GM23338 (cell line): ENCODE data around the gene ONECUT3. TPM values are rescaled to one million over a fixed set of nuclear protein-coding genes. Genes with fewer than 3 reads are reported as not detected.
A peak's percentile ranks its signal among the peaks of the same experiment; 100 is the strongest.

Source experiments
- ATAC-seq: fragments of 200-7000 bp; cut with Tn5 transposase; 3 replicates; pipeline ENCODE4 v1.9.1; 2020
- DNase-seq: peaks from one replicate; pipeline ENCODE4 v3.0.0-alpha.2; 2015; ENCODE audit warnings: low spot score
- H2AFZ ChIP-seq: fragments of 200-600 bp; sonication (generic); 2 replicates; pipeline ENCODE4 v1.8.0; 2016; ENCODE audit warnings: antibody characterized with exemption, mild to moderate bottlenecking, moderate library complexity
- H3F3A ChIP-seq: fragments of 200-600 bp; sonication (generic); replicated peaks from 2 replicates; pipeline ENCODE4 v1.8.0; 2017; ENCODE audit warnings: antibody characterized with exemption, mixed run types, low read depth
- H3K27ac ChIP-seq: fragments of 200-600 bp; sonication (generic); 2 replicates; pipeline ENCODE4 v1.6.1; 2016; ENCODE audit warnings: low read depth
- H3K27me3 ChIP-seq: fragments of 200-600 bp; sonication (generic); 2 replicates; pipeline ENCODE4 v1.8.0; 2016; ENCODE audit warnings: mild to moderate bottlenecking, mixed run types, moderate library complexity; ENCODE audit not compliant: insufficient read depth
- H3K36me3 ChIP-seq: fragments of 200-600 bp; sonication (generic); 2 replicates; pipeline ENCODE4 v1.8.0; 2016; ENCODE audit warnings: mild to moderate bottlenecking; ENCODE audit not compliant: insufficient read depth
- H3K4me1 ChIP-seq: fragments of 200-600 bp; sonication (generic); 2 replicates; pipeline ENCODE4 v1.8.0; 2016; ENCODE audit warnings: mild to moderate bottlenecking, moderate library complexity; ENCODE audit not compliant: insufficient read depth
- H3K4me2 ChIP-seq: fragments of 200-600 bp; sonication (generic); 2 replicates; pipeline ENCODE4 v1.7.1; 2017; ENCODE audit warnings: mixed run types
- H3K4me3 ChIP-seq: fragments of 200-600 bp; sonication (generic); 2 replicates; pipeline ENCODE4 v1.6.1; 2016; ENCODE audit warnings: mixed run types
- H3K79me2 ChIP-seq: fragments of 200-600 bp; sonication (generic); replicated peaks from 2 replicates; pipeline ENCODE4 v1.8.0; 2017; ENCODE audit warnings: mild to moderate bottlenecking; ENCODE audit not compliant: insufficient read depth
- H3K9me2 ChIP-seq: fragments of 200-600 bp; sonication (generic); 2 replicates; pipeline ENCODE4 v1.8.0; 2017; ENCODE audit not compliant: insufficient read depth
- H4K20me1 ChIP-seq: fragments of 200-600 bp; sonication (generic); replicated peaks from 2 replicates; pipeline ENCODE4 v1.8.0; 2017; ENCODE audit warnings: mild to moderate bottlenecking; ENCODE audit not compliant: insufficient read depth
- H3K27ac Mint-ChIP-seq: 2 replicates; pipeline ENCODE4 v1.8.0; 2020; ENCODE audit warnings: inconsistent platforms, mild to moderate bottlenecking, moderate library complexity, mixed read lengths
- H3K27me3 Mint-ChIP-seq: 3 replicates; pipeline ENCODE4 v1.8.0; 2022; ENCODE audit warnings: low read depth, mild to moderate bottlenecking, moderate library complexity, mixed read lengths, inconsistent platforms; ENCODE audit not compliant: insufficient read depth, poor library complexity
- H3K36me3 Mint-ChIP-seq: 3 replicates; pipeline ENCODE4 v1.8.0; 2021; ENCODE audit warnings: low read depth, mild to moderate bottlenecking, inconsistent platforms, moderate library complexity, mixed read lengths
- H3K4me1 Mint-ChIP-seq: 3 replicates; pipeline ENCODE4 v1.8.0; 2020; ENCODE audit warnings: mild to moderate bottlenecking, inconsistent platforms, mixed read lengths
- H3K4me3 Mint-ChIP-seq: 3 replicates; pipeline ENCODE4 v1.8.0; 2021; ENCODE audit warnings: moderate library complexity, mild to moderate bottlenecking, inconsistent platforms, mixed read lengths
- H3K9me3 Mint-ChIP-seq: 3 replicates; pipeline ENCODE4 v1.8.0; 2020; ENCODE audit warnings: moderate library complexity, mild to moderate bottlenecking, inconsistent platforms, mixed read lengths
- EZH2 ChIP-seq: fragments of 200-600 bp; sonication (generic); IDR thresholded peaks from one replicate; pipeline ENCODE4 v1.8.0; 2017; ENCODE audit warnings: antibody characterized with exemption, mild to moderate bottlenecking, low read depth; ENCODE audit not compliant: unreplicated experiment
- EZH2phosphoT487 ChIP-seq: fragments of 200-600 bp; sonication (generic); IDR thresholded peaks from one replicate; pipeline ENCODE4 v1.8.1; 2018; ENCODE audit warnings: antibody characterized with exemption; ENCODE audit not compliant: unreplicated experiment
- POLR2AphosphoS5 ChIP-seq: IDR thresholded peaks from 2 replicates; pipeline ENCODE4 v1.6.1; 2016; ENCODE audit warnings: antibody characterized with exemption, low read depth
- STAT1 ChIP-seq: IDR thresholded peaks from one replicate; pipeline ENCODE4 v1.6.1; 2016; ENCODE audit warnings: antibody characterized with exemption; ENCODE audit not compliant: unreplicated experiment
- ZNF114 ChIP-seq: fragments of 250-450 bp; sonication (Bioruptor Pico); IDR thresholded peaks from 2 replicates; pipeline ENCODE4 v1.5.0; 2020; ENCODE audit warnings: mild to moderate bottlenecking, moderate library complexity
- ZNF462 ChIP-seq: fragments of 250-450 bp; sonication (Bioruptor Pico); IDR thresholded peaks from 2 replicates; pipeline ENCODE4 v1.5.0; 2020; ENCODE audit warnings: mild to moderate bottlenecking, moderate library complexity
- polyA plus RNA-seq: library from polyadenylated mRNA; unstranded; fragments of >200 nt; fragmentation: Nextera tagmentation; extraction: Ambion mirVana; gene quantifications from 2 replicates; pipeline ENCODE4 v1.2.1, GENCODE V29; 2016
- total RNA-seq: library from RNA; depleted of rRNA; stranded (reverse); fragments of >200 nt; shearing (Covaris generic); gene quantifications from 2 replicates; pipeline ENCODE4 v1.2.3, GENCODE V29; 2014

The ONECUT3 gene
- total and polyA plus RNA-seq, 2 experiments from 2014 or later: not detected

GRCh38 chr19:1717970-1718264 lies 35.4 kb upstream of the ONECUT3 start:
- peaks cover 6% of the 10 kb centered on the region; the same call in 2 of the 3 replicates for H3K9me3 Mint-ChIP-seq
- Histone ChIP-seq H3F3A (0 out of 2 replicates have a peak, but pooled peaks cover 10% of the 10 kb centered on the region), H3K36me3 (no peaks in the 10 kb centered on the region), H3K4me1 (no peaks in the 10 kb centered on the region), H4K20me1 (no peaks in the 10 kb centered on the region), H2AFZ (no peak overlapping the region), H3K9me2 (0 out of 2 replicates have a peak, but pooled peaks cover 3% of the 10 kb centered on the region), H3K79me2 (no peaks in the 10 kb centered on the region), H3K4me2 (no peak overlapping the region), H3K27me3 (peaks cover 20% of the 10 kb centered on the region), H3K27ac (no peak overlapping the region), H3K4me3 (no peak overlapping the region)
- no peaks in the 10 kb centered on the region; the same call in 2 of the 3 replicates for H3K36me3 Mint-ChIP-seq
- no peak for ATAC-seq
- TF ChIP-seq EZH2: no peak
- H3K27me3 Mint-ChIP-seq: peaks cover 30% of the 10 kb centered on the region
- DNase-seq: no peak
- H3K27ac Mint-ChIP-seq: no peak overlapping the region
- H3K4me1 Mint-ChIP-seq: peaks cover 13% of the 10 kb centered on the region
- H3K4me3 Mint-ChIP-seq: peak overlapping the region; percentile 60; the same call in 2 of the 3 replicates

GRCh38 chr19:1718420-1719291 lies 34.6 kb upstream of the ONECUT3 start:
- peak overlapping the region; percentile 62 for H3K4me3 ChIP-seq
- no peaks in the 10 kb centered on the region for H4K20me1 ChIP-seq
- 0 out of 2 replicates have a peak, but pooled peaks cover 10% of the 10 kb centered on the region for H3F3A ChIP-seq
- peak overlapping the region; percentile 76; the same call in 1 of the 2 replicates for H2AFZ ChIP-seq
- H3K27ac ChIP-seq: no peak overlapping the region
- no peaks in the 10 kb centered on the region for H3K4me1 ChIP-seq
- Mint-ChIP-seq H3K27ac (no peak overlapping the region), H3K4me1 (peaks cover 17% of the 10 kb centered on the region), H3K27me3 (peaks cover 30% of the 10 kb centered on the region), H3K36me3 (no peaks in the 10 kb centered on the region; the same call in 2 of the 3 replicates), H3K4me3 (peak overlapping the region; percentile 61), H3K9me3 (peaks cover 6% of the 10 kb centered on the region; the same call in 2 of the 3 replicates)
- TF ChIP-seq EZH2phosphoT487: no peak
- no peaks in the 10 kb centered on the region for H3K36me3 ChIP-seq
- H3K79me2 ChIP-seq: no peaks in the 10 kb centered on the region
- 0 out of 2 replicates have a peak, but pooled peaks cover 3% of the 10 kb centered on the region for H3K9me2 ChIP-seq
- DNase-seq (peak; percentile 54), ATAC-seq (peak; percentile 54)
- H3K4me2 ChIP-seq: peak overlapping the region; percentile 81
- H3K27me3 ChIP-seq: peaks cover 20% of the 10 kb centered on the region

GRCh38 chr19:1719519-1719918 lies 33.8 kb upstream of the ONECUT3 start:
- no peak for DNase-seq
- Mint-ChIP-seq H3K4me1 (peaks cover 17% of the 10 kb centered on the region), H3K27ac (no peak overlapping the region), H3K36me3 (no peaks in the 10 kb centered on the region; the same call in 2 of the 3 replicates), H3K4me3 (peak overlapping the region; percentile 58; the same call in 2 of the 3 replicates), H3K9me3 (peaks cover 6% of the 10 kb centered on the region; the same call in 2 of the 3 replicates), H3K27me3 (peaks cover 32% of the 10 kb centered on the region)
- H3K79me2 ChIP-seq: no peaks in the 10 kb centered on the region
- peak overlapping the region; percentile 62; the same call in 1 of the 2 replicates for H3K4me3 ChIP-seq
- H3K27me3 ChIP-seq: peaks cover 21% of the 10 kb centered on the region
- 0 out of 2 replicates have a peak, but pooled peaks cover 10% of the 10 kb centered on the region for H3F3A ChIP-seq
- 0 out of 2 replicates have a peak, but pooled peaks cover 3% of the 10 kb centered on the region for H3K9me2 ChIP-seq
- H3K4me1 ChIP-seq: no peaks in the 10 kb centered on the region
- TF ChIP-seq EZH2phosphoT487 (no peak), ZNF462 (CRISPR knock-in tag) (no peak), POLR2AphosphoS5 (no peak), STAT1 (no peak), EZH2 (no peak), ZNF114 (CRISPR knock-in tag) (no peak)
- H3K4me2 ChIP-seq: no peak overlapping the region
- no peaks in the 10 kb centered on the region for H3K36me3 ChIP-seq
- H4K20me1 ChIP-seq: no peaks in the 10 kb centered on the region
- no peak overlapping the region for H2AFZ ChIP-seq
- H3K27ac ChIP-seq: no peak overlapping the region
- no peak for ATAC-seq
